ENCODE data around the gene CLDN7.

DNA sequence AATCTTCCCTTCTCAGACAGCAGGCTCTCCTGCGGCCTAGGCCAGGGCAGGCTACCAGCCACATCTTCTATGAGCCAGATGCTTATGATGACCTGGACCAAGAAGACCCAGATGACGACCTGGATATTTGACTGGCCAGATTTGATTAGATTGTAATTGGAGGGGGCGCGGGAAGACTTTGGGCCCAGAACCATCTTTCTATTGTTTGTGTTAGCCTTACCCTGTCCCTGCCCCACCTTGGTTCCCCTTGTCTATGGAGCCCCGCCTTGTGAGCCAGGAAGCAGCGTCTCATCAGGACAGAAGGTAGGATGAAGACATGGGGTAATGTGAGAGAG lies 2.8 kb downstream of the CLDN7 start:
- no peak for TF ChIP-seq EZH2 (IDR thresholded peaks at IDR 0.05)
- TF ChIP-seq CTCF (IDR thresholded peaks at IDR 0.05 in 2 of 3, conservative IDR thresholded peaks at IDR 0.05 in 1 of 3; ENCODE audit: borderline replicate concordance in 1 of 3, insufficient read depth in 1 of 3, low read depth in 2 of 3, low read length in 2 of 3): no peak
- peak; percentile 3; the same call in 1 of the 2 replicates for TF ChIP-seq SIN3A (IDR thresholded peaks at IDR 0.05; ENCODE audit: low read depth)

Measured in HCT116 (cell line).